Muscle of back (tissue), 11 donors: ENCODE data around the gene YOD1. TPM values are rescaled to one million over a fixed set of nuclear protein-coding genes. Genes with fewer than 3 reads are reported as not detected.
A peak's percentile ranks its signal among the peaks of the same experiment; 100 is the strongest.

Source experiments
- DNase-seq, 3 donors: peaks; one replicate each; pipeline versions ENCODE4 v3.0.0 to v3.0.0-alpha.2; 2013
- polyA plus RNA-seq, 10 donors: library from polyadenylated mRNA; unstranded; fragments of 120-200 nt; gene quantifications; one replicate each; pipeline ENCODE4 v1.2.1, GENCODE V29; 2013; ENCODE audit not compliant: insufficient read length in 10 of 10

The YOD1 gene
- polyA plus RNA-seq, 10 donors, result 6.0 to 8.9 (median 7.0) TPM

- no peak for DNase-seq
These were observed 25.4 kb upstream of the YOD1 start for GRCh38 chr1:207076181-207076955.

DNA sequence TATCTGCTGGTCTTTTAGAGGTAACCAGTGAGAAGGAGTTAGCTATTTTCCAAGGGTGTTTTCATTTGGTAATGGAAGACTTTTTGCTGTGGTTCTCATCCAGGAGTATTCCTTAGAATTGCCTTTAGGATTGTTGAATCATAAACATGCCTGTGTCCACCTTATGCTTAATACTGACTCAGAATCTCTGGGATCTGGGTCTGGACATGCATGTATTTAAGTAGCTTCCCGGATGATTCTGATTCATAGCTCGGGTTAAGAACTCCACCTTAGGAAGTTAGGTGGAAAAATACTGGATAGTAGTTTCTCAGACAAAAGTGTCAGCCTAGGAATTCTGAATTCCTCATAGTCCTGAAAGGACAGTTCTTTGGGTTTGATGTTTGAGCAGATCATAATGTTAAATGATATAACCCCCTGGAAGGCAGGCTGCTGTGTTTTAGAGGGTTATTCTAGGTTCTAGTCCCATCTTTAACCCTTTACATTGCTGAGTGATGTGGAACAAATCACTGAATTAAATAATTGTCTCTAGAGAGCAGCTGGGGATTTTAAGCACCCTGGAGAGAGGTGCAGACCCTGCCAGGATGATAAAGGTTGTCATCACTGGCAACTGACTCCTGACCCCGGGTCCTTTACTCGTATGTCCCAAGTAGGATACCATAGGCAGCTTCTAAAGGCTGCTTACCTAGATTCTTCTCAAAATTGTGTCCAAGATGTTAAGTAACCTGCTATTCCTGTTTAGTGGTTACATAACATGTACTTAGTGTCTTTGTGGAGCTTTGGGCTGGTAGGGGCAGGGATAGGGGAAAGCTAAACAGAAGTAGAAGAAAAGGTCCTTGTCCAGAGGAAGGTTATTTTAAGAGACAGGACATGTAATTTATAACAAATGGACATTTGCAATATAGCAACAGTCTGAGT lies 23.2 kb upstream of the YOD1 start:
- DNase-seq, result no peak

GRCh38 chr1:207072233-207072632 lies 21.2 kb upstream of the YOD1 start:
- no peak for DNase-seq

DNA sequence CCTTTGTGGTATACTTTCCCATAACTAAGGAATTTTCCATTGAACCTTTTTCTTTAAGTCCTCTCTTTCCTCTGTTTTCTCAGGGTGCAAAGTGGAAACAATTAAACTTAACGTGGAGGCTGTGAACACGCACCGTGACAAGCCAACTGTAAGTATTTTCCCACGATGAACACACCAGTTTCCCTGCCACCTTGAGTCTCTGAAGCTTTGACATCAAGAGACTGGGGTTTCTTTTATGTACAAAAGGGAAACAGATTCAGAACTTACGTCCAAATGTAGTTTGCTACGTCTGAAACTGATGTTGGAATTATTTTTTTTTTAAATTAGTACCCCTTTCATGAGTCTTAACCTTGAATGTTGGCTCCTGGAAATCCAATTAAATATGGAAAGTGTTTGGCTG lies 20.4 kb upstream of the YOD1 start:
- no peak for DNase-seq

- no peak for DNase-seq
These were observed 19.8 kb upstream of the YOD1 start for GRCh38 chr1:207070811-207071210.

DNA sequence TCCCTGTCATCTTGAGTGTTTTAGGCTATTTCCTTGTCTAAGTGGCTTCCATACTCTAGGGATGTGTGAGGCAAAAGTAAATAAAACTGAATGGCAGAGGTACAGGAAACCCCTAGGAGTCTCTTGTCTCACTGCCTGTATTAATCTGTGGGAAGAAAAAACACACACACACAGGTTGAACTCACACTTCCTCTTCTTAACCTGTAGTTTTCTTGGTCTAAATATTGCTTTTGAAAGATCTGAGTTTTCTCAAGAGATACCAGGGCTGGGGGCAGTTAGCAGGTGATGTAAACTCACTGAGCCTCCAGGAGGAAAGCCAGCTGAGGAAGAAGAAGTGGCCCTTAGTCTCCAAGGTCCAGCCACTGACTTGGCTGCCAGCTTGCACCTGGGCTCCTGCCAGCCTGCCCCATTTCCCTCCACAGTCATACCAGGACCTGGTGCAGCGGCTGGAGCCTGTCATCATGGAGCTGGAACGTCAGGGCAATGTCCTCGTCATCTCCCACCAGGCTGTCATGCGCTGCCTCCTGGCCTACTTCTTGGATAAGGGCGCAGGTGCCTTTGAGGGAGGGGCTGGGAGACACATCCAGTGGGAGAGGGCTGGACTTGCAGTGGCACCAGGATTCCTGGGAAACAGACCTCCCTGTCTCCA lies 19.0 kb upstream of the YOD1 start:
- DNase-seq, result no peak

DNA sequence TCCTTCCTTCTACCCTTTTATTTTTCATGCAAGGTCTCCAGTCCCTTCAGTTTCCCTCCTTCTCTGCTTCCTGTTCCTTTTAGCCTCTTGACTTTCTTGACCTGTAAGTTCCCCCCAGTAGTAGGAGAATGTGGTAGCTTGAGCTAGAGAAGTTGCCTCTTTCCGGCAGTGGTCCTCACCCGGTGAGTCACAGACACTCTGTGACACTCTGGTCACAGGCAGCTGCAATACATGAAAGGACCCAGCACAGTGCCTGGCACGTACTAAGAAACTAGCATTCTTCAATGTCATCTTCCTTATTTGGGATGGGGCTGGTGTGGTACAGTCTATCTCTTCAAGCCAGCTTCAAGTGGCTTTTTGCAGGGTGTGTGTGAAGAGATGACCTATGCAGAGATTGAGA lies 18.1 kb upstream of the YOD1 start:
- no peak for DNase-seq

- no peak for DNase-seq
These were observed 16.7 kb upstream of the YOD1 start for GRCh38 chr1:207067665-207068064.

GRCh38 chr1:207067185-207067584 lies 16.2 kb upstream of the YOD1 start:
- no peak for DNase-seq

DNA sequence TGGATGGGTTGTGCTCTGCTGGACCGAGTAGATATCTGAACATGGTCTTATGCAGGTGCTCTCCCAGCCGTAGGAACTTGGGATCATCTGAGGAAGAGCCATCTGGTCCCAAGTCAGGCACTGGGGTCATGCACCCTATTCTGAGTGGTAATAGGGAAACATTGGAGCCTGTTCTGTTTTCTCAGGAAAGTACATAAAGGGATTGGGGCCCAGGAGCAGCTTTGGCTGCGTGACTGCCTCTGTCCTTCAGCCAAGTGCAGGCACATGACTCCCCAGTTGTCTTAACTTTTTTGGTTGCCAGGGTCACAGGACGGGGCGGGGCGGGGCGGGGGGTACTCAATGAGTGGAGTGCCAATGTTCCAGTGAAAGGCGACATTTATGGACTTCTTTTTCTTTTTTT lies 13.6 kb upstream of the YOD1 start:
- no peak for DNase-seq

DNA sequence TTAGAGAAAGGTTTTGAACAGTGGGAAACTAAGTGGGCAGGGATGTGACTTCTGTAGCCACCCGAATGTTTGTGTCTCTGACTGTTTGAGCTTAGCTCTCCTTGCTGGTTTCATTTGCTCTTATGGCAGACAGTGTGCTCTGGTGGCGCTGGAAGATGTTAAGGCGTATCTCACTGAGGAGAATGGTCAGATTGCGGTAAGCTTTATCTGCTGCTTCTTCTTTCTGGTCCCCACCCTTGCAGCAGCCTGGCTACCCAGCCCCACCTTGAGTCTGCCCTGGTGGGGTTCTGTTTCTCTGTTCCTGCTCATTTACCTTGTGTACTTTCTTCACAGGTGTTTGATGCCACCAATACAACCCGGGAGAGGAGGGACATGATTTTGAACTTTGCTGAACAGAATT lies 12.0 kb upstream of the YOD1 start:
- DNase-seq, result no peak

DNA sequence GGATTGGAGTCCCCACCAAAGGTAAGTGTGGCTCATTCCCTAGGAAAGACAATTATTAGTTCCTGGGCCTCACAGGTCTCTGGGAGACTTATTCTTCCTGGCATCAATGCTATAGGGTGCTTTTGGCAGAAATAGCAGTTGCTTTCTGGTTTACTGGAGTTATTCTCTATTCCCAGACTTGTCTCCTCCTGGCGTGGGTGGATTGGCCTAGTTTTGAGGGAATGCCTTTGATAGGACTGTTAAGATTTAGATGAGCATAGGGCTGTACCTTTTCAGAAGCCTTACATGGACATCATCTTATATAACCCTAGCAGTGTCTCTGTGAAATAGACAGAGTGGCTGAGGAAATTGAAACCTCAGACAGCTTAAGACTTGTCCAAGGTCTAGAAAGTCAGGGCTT lies 11.1 kb upstream of the YOD1 start:
- no peak for DNase-seq

- no peak for DNase-seq
These were observed 9.6 kb upstream of the YOD1 start for GRCh38 chr1:207060596-207060995.

DNA sequence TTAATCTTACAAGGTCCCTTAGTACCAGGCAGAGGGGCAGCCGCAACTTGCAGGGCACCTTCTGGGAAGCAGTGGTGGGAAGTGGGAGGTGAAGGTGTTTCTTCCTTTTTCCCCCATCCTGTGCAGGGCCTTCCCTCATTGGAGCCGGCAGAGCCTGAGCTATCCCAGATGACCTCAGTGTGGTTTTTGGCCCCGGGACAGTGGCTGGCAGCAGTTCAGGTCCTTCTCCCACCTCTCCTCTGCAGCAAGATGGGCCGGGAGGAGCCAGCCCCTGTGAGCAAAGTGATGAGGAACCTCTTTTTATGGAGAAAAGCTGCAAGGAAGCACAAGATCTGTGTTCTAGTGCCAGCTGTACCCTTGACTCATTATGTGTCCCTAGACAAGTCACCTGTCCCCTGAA lies 8.9 kb upstream of the YOD1 start:
- DNase-seq, result no peak

GRCh38 chr1:207058878-207059867 lies 8.2 kb upstream of the YOD1 start:
- no peak for DNase-seq

- no peak for DNase-seq
These were observed 7.2 kb upstream of the YOD1 start for GRCh38 chr1:207058252-207058651.

- no peak for DNase-seq
These were observed 5.7 kb upstream of the YOD1 start for GRCh38 chr1:207056673-207057072.

GRCh38 chr1:207055386-207056001 lies 4.5 kb upstream of the YOD1 start:
- DNase-seq, result no peak

- no peak for DNase-seq
These were observed 3.5 kb upstream of the YOD1 start for GRCh38 chr1:207054491-207054890.

DNA sequence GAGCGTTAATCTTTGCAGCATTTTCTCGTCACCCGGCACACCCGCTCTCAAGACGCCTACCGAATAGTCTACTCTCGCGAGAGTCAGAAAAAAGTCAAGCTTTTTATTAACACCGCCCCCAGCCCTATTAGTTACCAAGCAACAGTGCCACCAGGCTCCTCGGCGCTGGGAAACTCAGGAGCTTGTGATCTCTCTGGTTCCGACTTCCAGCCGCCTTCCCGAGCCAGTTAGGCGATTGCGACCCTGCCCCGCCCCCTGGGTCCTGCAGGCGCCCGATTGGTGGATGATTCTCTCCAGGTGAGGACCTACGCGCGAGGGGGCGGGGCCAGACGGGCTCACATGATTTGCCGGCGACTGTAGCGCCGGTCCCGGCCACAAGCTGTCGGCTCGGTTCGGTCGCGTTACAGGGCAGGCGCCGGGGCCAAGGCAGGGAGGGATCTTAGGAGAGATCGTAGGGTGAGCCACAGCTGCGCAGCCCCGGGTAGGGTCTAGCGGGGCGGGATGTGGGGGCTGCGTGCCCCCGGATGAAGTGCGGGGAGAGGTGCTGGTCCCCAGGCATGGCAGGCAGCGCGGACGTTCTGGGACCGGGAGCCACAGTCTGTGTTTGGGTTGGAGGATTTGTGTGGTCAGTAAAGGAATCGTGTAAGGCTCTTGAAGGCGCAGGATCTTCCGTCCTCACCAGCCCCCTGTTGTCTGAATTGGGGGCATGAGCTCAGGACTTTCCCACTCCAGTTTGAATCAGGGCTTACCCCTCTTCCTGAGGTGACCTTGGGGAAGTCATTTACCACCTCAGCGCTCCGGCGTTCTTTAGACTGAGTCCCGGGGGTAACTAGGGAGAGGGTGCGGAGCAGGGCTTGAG lies 2.1 kb upstream of the YOD1 start, which contains the start of gene PFKFB2:
Gene PFKFB2 (plus strand): TSS at position 365 of the 859 bp plus-strand sequence. CDS start 1,443 bp downstream, outside the sequence.
- DNase-seq, result peak; percentile 88 to 95 (median 90)
